ENCODE data around the gene RTN3.
"Not testable (repeated sequence)": the region's sequence is repeated elsewhere in the genome, so short reads cannot be mapped to it uniquely, and the experiment has no call there.

- TF ChIP-seq, protein P1, sequence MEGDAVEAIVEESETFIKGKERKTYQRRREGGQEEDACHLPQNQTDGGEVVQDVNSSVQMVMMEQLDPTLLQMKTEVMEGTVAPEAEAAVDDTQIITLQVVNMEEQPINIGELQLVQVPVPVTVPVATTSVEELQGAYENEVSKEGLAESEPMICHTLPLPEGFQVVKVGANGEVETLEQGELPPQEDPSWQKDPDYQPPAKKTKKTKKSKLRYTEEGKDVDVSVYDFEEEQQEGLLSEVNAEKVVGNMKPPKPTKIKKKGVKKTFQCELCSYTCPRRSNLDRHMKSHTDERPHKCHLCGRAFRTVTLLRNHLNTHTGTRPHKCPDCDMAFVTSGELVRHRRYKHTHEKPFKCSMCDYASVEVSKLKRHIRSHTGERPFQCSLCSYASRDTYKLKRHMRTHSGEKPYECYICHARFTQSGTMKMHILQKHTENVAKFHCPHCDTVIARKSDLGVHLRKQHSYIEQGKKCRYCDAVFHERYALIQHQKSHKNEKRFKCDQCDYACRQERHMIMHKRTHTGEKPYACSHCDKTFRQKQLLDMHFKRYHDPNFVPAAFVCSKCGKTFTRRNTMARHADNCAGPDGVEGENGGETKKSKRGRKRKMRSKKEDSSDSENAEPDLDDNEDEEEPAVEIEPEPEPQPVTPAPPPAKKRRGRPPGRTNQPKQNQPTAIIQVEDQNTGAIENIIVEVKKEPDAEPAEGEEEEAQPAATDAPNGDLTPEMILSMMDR (IDR thresholded peaks at IDR 0.05; ENCODE audit: borderline replicate concordance, extremely low read depth, low read length, poor library complexity, severe bottlenecking) = not testable (repeated sequence)
- TF ChIP-seq EZH2 (IDR thresholded peaks at IDR 0.05; ENCODE audit: borderline replicate concordance, low read depth, low read length, severe bottlenecking) = not testable (repeated sequence)
Observed at GRCh38 chr11:63771741-63772318, 90.5 kb downstream of the RTN3 start.
